Measurements from ENCODE around the gene DIRAS1.
"Not testable (repeated sequence)": the region's sequence is repeated elsewhere in the genome, so short reads cannot be mapped to it uniquely, and the experiment has no call there.

Gene DIRAS1

GRCh38 chr19:2714102-2714501 lies 7.1 kb downstream of the DIRAS1 start:
- in situ Hi-C loops (cut with MboI; ENCODE audit: low sequenced_read_pairs): not testable (repeated sequence)

DNA sequence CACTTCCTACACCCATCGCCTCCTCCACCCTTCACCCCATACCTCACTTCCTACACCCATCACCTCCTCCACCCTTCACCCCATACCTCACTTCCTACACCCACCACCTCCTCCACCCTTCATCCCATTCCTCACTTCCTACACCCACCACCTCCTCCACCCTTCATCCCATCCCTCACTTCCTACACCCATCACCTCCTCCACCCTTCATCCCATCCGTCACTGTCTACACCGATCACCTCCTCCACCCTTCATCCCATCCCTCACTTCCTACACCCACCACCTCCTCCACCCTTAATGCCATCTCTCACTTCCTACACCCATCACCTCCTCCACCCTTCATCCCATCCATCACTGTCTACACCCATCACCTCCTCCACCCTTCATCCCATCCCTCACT lies 8.0 kb downstream of the DIRAS1 start:
- in situ Hi-C loops (cut with MboI; ENCODE audit: low sequenced_read_pairs): not testable (repeated sequence)

DNA sequence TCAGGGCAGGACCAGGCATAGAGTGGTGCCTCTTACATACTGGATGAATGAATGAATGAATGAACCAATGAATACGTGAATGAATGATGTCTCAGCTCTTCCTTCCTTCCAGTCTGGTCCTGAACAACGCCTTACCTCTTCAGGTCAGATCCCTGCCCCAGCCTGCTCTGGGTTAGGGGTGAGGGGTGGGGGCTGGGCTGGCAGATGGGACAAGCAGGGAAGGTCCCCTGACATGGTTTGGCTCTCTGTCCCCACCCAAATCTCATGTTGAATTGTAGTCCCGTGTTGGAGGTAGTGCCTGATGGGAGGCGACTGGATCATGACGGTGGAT lies 9.3 kb downstream of the DIRAS1 start:
- in situ Hi-C loops (cut with MboI; ENCODE audit: low sequenced_read_pairs): no loop called here

GRCh38 chr19:2711172-2711874 lies 9.8 kb downstream of the DIRAS1 start:
- in situ Hi-C loops (cut with MboI; ENCODE audit: low sequenced_read_pairs): no loop called here

GRCh38 chr19:2706251-2706650 lies 14.9 kb downstream of the DIRAS1 start:
- in situ Hi-C loops (cut with MboI; ENCODE audit: low sequenced_read_pairs): no loop called here

- in situ Hi-C loops (cut with MboI; ENCODE audit: low sequenced_read_pairs): no loop called here
Observed at GRCh38 chr19:2703691-2704216, 17.4 kb downstream of the DIRAS1 start.

DNA sequence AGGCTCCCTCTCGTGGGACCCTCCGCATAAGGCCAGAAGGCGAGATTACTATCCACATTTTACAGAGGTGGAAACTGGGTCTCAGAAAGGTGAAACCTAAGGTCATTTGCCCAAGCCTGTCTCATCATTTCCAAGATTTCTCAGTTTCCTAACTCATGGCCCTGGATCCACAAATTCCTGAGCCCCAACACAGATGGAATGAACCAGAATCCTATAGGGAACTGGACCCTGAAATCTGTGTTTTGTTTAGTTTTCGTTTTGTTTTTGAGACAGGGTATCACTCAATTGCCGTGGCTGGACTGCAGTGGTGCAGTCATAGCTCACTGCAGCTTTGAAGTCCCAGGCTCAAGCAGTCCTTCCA lies 18.1 kb downstream of the DIRAS1 start:
- in situ Hi-C loops (cut with MboI; ENCODE audit: low sequenced_read_pairs): no loop called here

GRCh38 chr19:2702170-2703076 lies 18.7 kb downstream of the DIRAS1 start, which contains the start of gene GNG7:
GNG7 (minus strand) TSS chr19:2702694; CDS start chr19:2520688, 182,006 bp downstream.
- in situ Hi-C loops (cut with MboI; ENCODE audit: low sequenced_read_pairs): no loop called here

DNA sequence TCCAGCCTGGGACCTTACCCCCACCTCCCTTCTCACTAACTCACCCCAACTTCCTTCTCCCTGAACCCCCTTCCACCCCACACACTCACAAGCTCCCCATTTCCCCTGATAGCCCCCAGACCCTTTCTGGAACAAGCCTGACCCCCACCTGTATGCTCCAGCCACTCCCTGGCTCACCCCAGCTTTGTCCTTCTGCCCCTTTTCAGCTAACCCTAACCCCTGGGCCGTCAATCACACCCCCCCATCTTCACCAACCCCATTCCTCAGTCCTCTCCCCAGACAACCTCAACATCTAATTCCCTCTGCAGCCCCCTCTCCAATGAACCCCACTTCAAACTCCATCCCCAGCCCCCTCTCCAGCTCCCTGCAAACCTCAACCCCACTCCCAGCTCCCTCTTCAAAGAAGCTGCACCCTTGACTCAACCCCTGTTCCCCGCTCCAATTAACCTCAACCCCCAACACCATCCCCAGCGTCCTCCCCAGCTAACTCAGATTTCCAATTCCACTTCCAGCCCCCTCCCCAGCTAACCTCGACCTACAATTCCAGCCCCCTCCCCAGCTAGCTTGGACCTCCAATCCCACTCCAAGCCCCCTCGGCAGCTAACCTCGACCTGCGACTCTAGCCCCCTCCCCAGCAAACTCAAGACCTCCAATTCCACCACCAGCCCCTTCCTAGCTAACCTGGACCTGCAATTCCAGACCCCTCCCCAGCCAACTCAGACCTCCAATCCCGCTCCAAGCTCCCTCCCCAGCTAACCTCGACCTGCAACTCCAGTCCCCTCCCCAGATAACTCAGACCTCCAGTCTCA lies 19.6 kb downstream of the DIRAS1 start:
- in situ Hi-C loops (cut with MboI; ENCODE audit: low sequenced_read_pairs): no loop called here

GRCh38 chr19:2700660-2701360 lies 20.4 kb downstream of the DIRAS1 start:
- in situ Hi-C loops (cut with MboI; ENCODE audit: low sequenced_read_pairs): no loop called here

DNA sequence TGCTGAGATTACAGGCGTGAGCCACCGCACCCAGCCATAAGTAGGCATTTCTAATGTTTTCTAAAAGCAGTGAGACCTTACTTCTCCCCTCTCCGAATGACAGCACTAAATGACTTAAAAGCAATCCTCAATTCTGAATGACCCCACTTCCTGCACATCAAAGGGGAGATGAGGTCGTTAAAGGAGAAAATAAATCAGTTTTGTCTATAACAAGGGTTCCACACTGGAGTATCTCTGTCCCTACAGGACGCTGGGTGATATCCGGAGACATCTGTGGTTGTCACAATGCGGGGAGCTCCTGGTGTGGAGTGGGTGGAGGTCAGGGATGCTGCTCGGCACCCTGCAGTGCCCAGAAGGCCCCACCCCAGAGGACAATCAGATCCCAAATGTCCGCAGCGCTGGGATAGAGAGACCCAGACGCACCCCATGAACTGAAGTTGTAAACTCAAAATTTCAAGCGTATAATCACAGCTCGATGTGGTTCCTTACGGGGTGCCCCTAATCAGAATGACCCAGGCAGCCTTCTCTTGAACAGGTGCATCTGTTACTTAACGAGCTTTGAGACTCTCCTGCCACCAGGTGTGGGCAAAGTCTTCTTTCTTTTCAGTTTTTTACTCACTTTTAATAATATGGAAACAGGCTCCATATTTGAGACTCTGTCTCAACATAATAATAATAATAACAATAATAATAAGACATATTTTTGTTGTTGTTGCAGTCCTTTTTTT lies 21.6 kb downstream of the DIRAS1 start:
- in situ Hi-C loops (cut with MboI; ENCODE audit: low sequenced_read_pairs): no loop called here

GRCh38 chr19:2694196-2694595 lies 27.0 kb downstream of the DIRAS1 start:
- in situ Hi-C loops (cut with MboI; ENCODE audit: low sequenced_read_pairs): no loop called here

- in situ Hi-C loops (cut with MboI; ENCODE audit: low sequenced_read_pairs): no loop called here
Observed at GRCh38 chr19:2693492-2694160, 27.5 kb downstream of the DIRAS1 start.

DNA sequence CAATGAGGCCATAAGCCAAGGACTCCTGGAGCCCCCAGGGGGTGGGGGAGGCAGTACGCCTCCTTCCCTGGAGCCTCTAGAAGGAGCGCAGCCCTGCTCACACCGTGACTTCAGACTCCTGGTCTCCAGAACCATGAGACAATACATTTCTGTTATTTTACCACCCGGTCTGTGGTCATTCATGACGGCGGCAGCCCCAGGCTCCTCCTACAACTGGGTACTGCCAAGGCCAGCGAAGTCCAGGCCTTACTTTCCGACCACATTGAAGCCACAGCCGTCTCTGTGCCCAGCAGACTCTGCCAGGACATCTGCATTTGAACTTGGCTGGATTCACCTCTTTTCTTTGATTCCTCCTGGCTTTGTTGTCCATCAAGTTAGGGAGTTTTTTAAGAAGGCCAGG lies 29.2 kb downstream of the DIRAS1 start:
- in situ Hi-C loops (cut with MboI; ENCODE audit: low sequenced_read_pairs): no loop called here

- in situ Hi-C loops (cut with MboI; ENCODE audit: low sequenced_read_pairs): no loop called here
Observed at GRCh38 chr19:2690856-2691255, 30.3 kb downstream of the DIRAS1 start.

DNA sequence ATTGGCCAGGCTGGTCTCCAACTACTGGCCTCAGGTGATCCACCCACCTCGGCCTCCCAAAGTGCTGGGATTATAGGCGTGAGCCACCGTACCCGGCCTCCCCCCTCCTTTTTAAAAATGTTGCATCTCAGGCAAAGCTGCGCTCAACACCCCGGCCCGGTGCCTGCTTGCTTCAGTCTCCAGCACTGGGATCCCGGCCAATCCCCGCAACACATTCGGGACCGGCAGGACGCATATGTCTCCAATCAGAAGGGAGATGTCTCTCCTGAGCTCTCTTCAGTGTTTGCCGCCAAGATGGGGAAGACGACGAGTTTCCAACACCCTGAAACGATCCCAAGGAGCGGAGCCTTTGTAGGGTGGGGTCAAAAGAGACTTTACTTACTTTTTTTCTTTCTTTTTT lies 34.8 kb downstream of the DIRAS1 start:
- in situ Hi-C loops (cut with MboI; ENCODE audit: low sequenced_read_pairs): no loop called here

GRCh38 chr19:2685204-2685704 lies 35.9 kb downstream of the DIRAS1 start:
- in situ Hi-C loops (cut with MboI; ENCODE audit: low sequenced_read_pairs): no loop called here

DNA sequence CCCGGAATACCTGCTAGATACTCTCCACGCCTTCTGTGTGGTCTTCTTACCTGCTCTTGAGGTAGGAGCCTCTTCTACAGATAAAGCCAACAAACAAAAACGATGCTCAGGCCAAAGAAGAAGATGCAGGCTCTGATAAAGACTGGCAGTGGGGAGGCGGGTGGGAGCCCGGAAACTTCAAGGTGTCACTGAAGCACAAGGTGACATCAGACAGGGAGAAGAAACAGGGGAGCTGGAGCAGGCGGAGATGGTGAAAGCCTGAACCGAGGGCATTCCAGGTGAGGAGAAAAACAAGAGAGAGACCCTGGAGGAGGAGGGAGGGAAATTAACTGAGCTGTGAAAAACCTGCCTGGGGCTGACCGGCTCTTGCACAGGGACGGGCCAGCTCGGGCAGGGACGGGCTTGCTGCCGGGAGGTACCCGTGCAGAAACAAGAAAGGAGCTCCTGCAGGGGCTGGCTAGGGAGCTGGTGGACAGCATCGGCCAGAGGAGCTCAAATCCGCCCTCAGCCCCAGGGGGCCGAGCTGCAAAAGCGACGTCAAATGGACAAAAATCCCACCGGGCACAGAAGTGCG lies 37.7 kb downstream of the DIRAS1 start:
- in situ Hi-C loops (cut with MboI; ENCODE audit: low sequenced_read_pairs): no loop called here

- in situ Hi-C loops (cut with MboI; ENCODE audit: low sequenced_read_pairs): no loop called here
Observed at GRCh38 chr19:2680808-2681207, 40.4 kb downstream of the DIRAS1 start.

Data from hTERT RPE-1 (cell line).